Heart left ventricle (tissue), 13 donors: Measurements from ENCODE around the gene PPP2R5B.

Experiments used
- POLR2A ChIP-seq, 2 donors: fragments of 450-650 bp; IDR thresholded peaks; one replicate each; pipeline ENCODE4 v1.6.1; 2017; ENCODE audit warnings: antibody characterized with exemption in 2 of 2, mild to moderate bottlenecking in 2 of 2, moderate library complexity in 2 of 2
- TF ChIP-seq, protein P1 (sequence below), 12 donors: fragments of 200-600 bp; sonication (generic) in 4 of 12; IDR thresholded peaks; one replicate each; pipeline versions ENCODE4 v1.5.0 to v1.8.0; 2018 to 2022; ENCODE audit warnings: antibody characterized with exemption in 12 of 12, mild to moderate bottlenecking in 5 of 12
- donor health status: ischemic (EF 13 %, LVEDD 7.1; RV severe dilation, severe dysfunction).
- donor health status: DM: no; HTN: yes; CAD: no.
- donor health status: DM: no; HTN: no; CAD: no.
- donor health status: ischemic (EF 25% LVEDD 6.9; RV normal size, moderate dysfunction).
- donor health status: ischemic (EF 25% LVEDD 5.7; RV mildly dilated, moderate dysfunction).
- donor health status: ischemic (EF 35%, LVEDD 5.7; RV mildly dilated, moderate dysfunction).
- donor health status: nonischemic (EF 11% LVEDD 7.7; RV severe dilation, severe dysfunction).
- donor health status: DM: yes; HTN: yes; CAD: no.
- donor health status: PGD.
- donor health status: ischemic (EF 29% LVEDD 5.4; RV normal size, mild dysfunction).
- donor health status: nonischemic (EF 23%, LVEDD 6.1; RV moderate dilation, normal function).

GRCh38 chr11:64913171-64913727, 11.2 kb upstream of the PPP2R5B start:
- TF ChIP-seq, protein P1, sequence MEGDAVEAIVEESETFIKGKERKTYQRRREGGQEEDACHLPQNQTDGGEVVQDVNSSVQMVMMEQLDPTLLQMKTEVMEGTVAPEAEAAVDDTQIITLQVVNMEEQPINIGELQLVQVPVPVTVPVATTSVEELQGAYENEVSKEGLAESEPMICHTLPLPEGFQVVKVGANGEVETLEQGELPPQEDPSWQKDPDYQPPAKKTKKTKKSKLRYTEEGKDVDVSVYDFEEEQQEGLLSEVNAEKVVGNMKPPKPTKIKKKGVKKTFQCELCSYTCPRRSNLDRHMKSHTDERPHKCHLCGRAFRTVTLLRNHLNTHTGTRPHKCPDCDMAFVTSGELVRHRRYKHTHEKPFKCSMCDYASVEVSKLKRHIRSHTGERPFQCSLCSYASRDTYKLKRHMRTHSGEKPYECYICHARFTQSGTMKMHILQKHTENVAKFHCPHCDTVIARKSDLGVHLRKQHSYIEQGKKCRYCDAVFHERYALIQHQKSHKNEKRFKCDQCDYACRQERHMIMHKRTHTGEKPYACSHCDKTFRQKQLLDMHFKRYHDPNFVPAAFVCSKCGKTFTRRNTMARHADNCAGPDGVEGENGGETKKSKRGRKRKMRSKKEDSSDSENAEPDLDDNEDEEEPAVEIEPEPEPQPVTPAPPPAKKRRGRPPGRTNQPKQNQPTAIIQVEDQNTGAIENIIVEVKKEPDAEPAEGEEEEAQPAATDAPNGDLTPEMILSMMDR (IDR thresholded peaks at IDR 0.05): no peak
- no peak for TF ChIP-seq POLR2A (IDR thresholded peaks at IDR 0.05)
